ENCODE data around the gene PSKH1.

- TF ChIP-seq CTCF (IDR thresholded peaks at IDR 0.05) (no peak), POLR2A (IDR thresholded peaks at IDR 0.05) (no peak), POLR2AphosphoS5 (IDR thresholded peaks at IDR 0.05) (no peak)
Observed at GRCh38 chr16:67942510-67943255, 49.6 kb downstream of the PSKH1 start.

All from suprapubic skin (tissue), 4 donors.